ENCODE results near the gene AAK1. TPM values are rescaled to one million over a fixed set of nuclear protein-coding genes. Genes with fewer than 3 reads are reported as not detected.

The AAK1 gene
- total and polyA plus RNA-seq, 2 experiments from 2014 or later, result 39.0 to 52.4 TPM

DNA sequence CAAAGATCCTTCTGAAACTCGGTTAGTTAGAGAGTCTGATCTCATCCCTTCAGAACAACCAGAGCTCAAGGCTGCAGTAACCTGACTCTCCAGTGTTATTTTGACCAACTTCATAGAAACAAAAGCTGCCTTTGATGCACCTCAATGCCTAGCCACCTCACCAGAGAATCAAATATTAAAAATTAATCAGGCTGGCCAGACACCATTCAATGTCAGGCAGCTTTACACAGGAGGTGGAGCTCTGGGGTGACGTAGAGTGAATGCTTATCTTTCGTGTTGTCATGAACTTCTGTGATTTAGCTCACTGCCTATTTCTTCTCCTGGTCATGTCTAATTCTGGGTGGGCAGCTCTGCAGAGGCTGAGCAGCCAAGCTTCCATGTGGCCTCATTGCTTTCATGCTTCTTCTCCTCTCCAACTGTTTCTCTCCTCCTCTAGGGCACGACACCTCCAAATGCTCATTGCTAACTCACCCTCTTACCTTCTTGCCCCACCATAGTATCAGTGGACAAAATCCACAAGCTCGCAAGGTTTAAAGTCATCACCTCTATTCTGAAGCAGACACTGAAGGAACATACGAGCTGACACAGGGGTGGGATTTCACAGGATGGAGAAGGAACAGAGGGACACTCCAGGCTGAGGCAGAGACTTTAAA, 39.4 kb downstream of the AAK1 start:
- no peaks in the 10 kb centered on the region for H3F3A ChIP-seq (replicated peaks; ENCODE audit: low read depth)
- Mint-ChIP-seq H3K9me3 (peaks cover 6% of the 10 kb centered on the region), H3K27ac (no peak overlapping the region), H3K27me3 (ENCODE audit: insufficient read depth, low read depth, poor library complexity) (no peaks in the 10 kb centered on the region), H3K4me3 (no peak overlapping the region), H3K4me1 (peaks cover 6% of the 10 kb centered on the region; the same call in 2 of the 3 replicates), H3K36me3 (ENCODE audit: low read depth) (peaks cover 9% of the 10 kb centered on the region)
- no peak for DNase-seq (ENCODE audit: low spot score)
- no peak; the same call in 2 of the 3 replicates for ATAC-seq
- no peak overlapping the region; the same call in 1 of the 2 replicates for H3K27ac ChIP-seq (ENCODE audit: low read depth)
- no peaks in the 10 kb centered on the region for H3K27me3 ChIP-seq (ENCODE audit: insufficient read depth)
- H3K4me3 ChIP-seq, result no peak overlapping the region
- no peak overlapping the region for H2AFZ ChIP-seq
- H3K4me1 ChIP-seq (ENCODE audit: insufficient read depth), result no peaks in the 10 kb centered on the region
- H3K4me2 ChIP-seq, result no peak overlapping the region
- H3K9me2 ChIP-seq (ENCODE audit: insufficient read depth), result no peaks in the 10 kb centered on the region
- no peak for TF ChIP-seq CREB1 (CRISPR knock-in tag; IDR thresholded peaks at IDR 0.05; ENCODE audit: low read depth)
- no peak for TF ChIP-seq NANOG (IDR thresholded peaks at IDR 0.05; ENCODE audit: borderline replicate concordance)
- TF ChIP-seq EZH2phosphoT487 (IDR thresholded peaks at IDR 0.05; ENCODE audit: unreplicated experiment), result no peak
- TF ChIP-seq ETS1 (IDR thresholded peaks at IDR 0.05), result no peak
- TF ChIP-seq, protein P1, sequence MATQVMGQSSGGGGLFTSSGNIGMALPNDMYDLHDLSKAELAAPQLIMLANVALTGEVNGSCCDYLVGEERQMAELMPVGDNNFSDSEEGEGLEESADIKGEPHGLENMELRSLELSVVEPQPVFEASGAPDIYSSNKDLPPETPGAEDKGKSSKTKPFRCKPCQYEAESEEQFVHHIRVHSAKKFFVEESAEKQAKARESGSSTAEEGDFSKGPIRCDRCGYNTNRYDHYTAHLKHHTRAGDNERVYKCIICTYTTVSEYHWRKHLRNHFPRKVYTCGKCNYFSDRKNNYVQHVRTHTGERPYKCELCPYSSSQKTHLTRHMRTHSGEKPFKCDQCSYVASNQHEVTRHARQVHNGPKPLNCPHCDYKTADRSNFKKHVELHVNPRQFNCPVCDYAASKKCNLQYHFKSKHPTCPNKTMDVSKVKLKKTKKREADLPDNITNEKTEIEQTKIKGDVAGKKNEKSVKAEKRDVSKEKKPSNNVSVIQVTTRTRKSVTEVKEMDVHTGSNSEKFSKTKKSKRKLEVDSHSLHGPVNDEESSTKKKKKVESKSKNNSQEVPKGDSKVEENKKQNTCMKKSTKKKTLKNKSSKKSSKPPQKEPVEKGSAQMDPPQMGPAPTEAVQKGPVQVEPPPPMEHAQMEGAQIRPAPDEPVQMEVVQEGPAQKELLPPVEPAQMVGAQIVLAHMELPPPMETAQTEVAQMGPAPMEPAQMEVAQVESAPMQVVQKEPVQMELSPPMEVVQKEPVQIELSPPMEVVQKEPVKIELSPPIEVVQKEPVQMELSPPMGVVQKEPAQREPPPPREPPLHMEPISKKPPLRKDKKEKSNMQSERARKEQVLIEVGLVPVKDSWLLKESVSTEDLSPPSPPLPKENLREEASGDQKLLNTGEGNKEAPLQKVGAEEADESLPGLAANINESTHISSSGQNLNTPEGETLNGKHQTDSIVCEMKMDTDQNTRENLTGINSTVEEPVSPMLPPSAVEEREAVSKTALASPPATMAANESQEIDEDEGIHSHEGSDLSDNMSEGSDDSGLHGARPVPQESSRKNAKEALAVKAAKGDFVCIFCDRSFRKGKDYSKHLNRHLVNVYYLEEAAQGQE (IDR thresholded peaks at IDR 0.05; ENCODE audit: unreplicated experiment), result no peak
- TF ChIP-seq ZNF114 (CRISPR knock-in tag; IDR thresholded peaks at IDR 0.05), result no peak
- TF ChIP-seq POLR2AphosphoS5 (IDR thresholded peaks at IDR 0.05; ENCODE audit: low read depth), result no peak
- TF ChIP-seq ZNF331 (CRISPR knock-in tag; IDR thresholded peaks at IDR 0.05; ENCODE audit: low read depth), result no peak
- TF ChIP-seq, protein P2, sequence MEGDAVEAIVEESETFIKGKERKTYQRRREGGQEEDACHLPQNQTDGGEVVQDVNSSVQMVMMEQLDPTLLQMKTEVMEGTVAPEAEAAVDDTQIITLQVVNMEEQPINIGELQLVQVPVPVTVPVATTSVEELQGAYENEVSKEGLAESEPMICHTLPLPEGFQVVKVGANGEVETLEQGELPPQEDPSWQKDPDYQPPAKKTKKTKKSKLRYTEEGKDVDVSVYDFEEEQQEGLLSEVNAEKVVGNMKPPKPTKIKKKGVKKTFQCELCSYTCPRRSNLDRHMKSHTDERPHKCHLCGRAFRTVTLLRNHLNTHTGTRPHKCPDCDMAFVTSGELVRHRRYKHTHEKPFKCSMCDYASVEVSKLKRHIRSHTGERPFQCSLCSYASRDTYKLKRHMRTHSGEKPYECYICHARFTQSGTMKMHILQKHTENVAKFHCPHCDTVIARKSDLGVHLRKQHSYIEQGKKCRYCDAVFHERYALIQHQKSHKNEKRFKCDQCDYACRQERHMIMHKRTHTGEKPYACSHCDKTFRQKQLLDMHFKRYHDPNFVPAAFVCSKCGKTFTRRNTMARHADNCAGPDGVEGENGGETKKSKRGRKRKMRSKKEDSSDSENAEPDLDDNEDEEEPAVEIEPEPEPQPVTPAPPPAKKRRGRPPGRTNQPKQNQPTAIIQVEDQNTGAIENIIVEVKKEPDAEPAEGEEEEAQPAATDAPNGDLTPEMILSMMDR (conservative IDR thresholded peaks at IDR 0.05; ENCODE audit: low read depth in 2 of 2), result no peak
- no peak for TF ChIP-seq STAT1 (IDR thresholded peaks at IDR 0.05; ENCODE audit: unreplicated experiment)
- no peak for TF ChIP-seq ZNF462 (CRISPR knock-in tag; IDR thresholded peaks at IDR 0.05)
- TF ChIP-seq JUNB (IDR thresholded peaks at IDR 0.05; ENCODE audit: unreplicated experiment), result no peak
- no peak for TF ChIP-seq EZH2 (IDR thresholded peaks at IDR 0.05; ENCODE audit: low read depth, unreplicated experiment)
- no peaks in the 10 kb centered on the region for H3K36me3 ChIP-seq (ENCODE audit: insufficient read depth)
- no peaks in the 10 kb centered on the region for H4K20me1 ChIP-seq (replicated peaks; ENCODE audit: insufficient read depth)
- peaks cover 39% of the 10 kb centered on the region for H3K79me2 ChIP-seq (replicated peaks; ENCODE audit: insufficient read depth)

Data from GM23338 (cell line).